Liver (tissue), 9 donors: ENCODE data around the gene GJD3. TPM values are rescaled to one million over a fixed set of nuclear protein-coding genes. Genes with fewer than 3 reads are reported as not detected.

Experiments used
- DNase-seq: peaks from one replicate; pipeline ENCODE4 v3.0.0-alpha.2; 2017; ENCODE audit warnings: low spot score
- H3K27ac ChIP-seq, 2 donors: one replicate each; pipeline ENCODE4 v1.7.0; 2013; ENCODE audit warnings: inconsistent platforms in 2 of 2, low read length in 2 of 2, control low read depth in 1 of 2, low read depth in 1 of 2, mild to moderate bottlenecking in 1 of 2
- H3K27me3 ChIP-seq, 4 donors: one replicate each; pipeline versions ENCODE4 v1.6.1 to v1.7.0; 2013; ENCODE audit warnings: low read length in 3 of 4, inconsistent platforms in 1 of 4, mild to moderate bottlenecking in 1 of 4, moderate library complexity in 1 of 4; ENCODE audit not compliant: control insufficient read depth in 4 of 4, insufficient read depth in 4 of 4
- H3K36me3 ChIP-seq, 4 donors: one replicate each; pipeline versions ENCODE4 v1.6.1 to v1.7.0; 2013; ENCODE audit warnings: low read length in 3 of 4, mild to moderate bottlenecking in 3 of 4, low read depth in 1 of 4, moderate library complexity in 1 of 4; ENCODE audit not compliant: control insufficient read depth in 4 of 4, insufficient read depth in 3 of 4
- H3K4me1 ChIP-seq, 4 donors: one replicate each; pipeline versions ENCODE4 v1.6.1 to v1.7.0; 2013; ENCODE audit warnings: low read length in 3 of 4, mild to moderate bottlenecking in 3 of 4, moderate library complexity in 1 of 4; ENCODE audit not compliant: control insufficient read depth in 4 of 4, insufficient read depth in 4 of 4
- H3K4me3 ChIP-seq, 3 donors: one replicate each; pipeline versions ENCODE4 v1.6.1 to v1.7.0; 2013; ENCODE audit warnings: low read length in 3 of 3, control low read depth in 1 of 3, low read depth in 1 of 3, mild to moderate bottlenecking in 1 of 3
- H3K9ac ChIP-seq, 2 donors: one replicate each; pipeline ENCODE4 v1.7.0; 2013; ENCODE audit warnings: low read length in 2 of 2, mild to moderate bottlenecking in 2 of 2, moderate library complexity in 2 of 2, control low read depth in 1 of 2, low read depth in 1 of 2
- H3K9me3 ChIP-seq, 4 donors: one replicate each; pipeline versions ENCODE4 v1.6.1 to v1.7.0; 2013; ENCODE audit warnings: low read length in 3 of 4; ENCODE audit not compliant: control insufficient read depth in 4 of 4
- ATF3 ChIP-seq: IDR thresholded peaks from 2 replicates; pipeline ENCODE4 v1.6.1; 2016; ENCODE audit warnings: antibody characterized with exemption
- FOXA1 ChIP-seq: IDR thresholded peaks from 2 replicates; pipeline ENCODE4 v1.6.1; 2016; ENCODE audit warnings: antibody characterized with exemption
- HNF4A ChIP-seq, 2 donors: conservative IDR thresholded peaks; 2 replicates each; pipeline ENCODE4 v1.6.1; 2016; ENCODE audit warnings: antibody characterized with exemption in 2 of 2, mild to moderate bottlenecking in 2 of 2
- HNF4G ChIP-seq: IDR thresholded peaks from 2 replicates; pipeline ENCODE4 v1.6.1; 2016; ENCODE audit warnings: antibody characterized with exemption
- JUND ChIP-seq, 2 donors: IDR thresholded peaks; 2 replicates each; pipeline ENCODE4 v1.6.1; 2016; ENCODE audit warnings: antibody characterized with exemption in 2 of 2
- MAX ChIP-seq: IDR thresholded peaks from 2 replicates; pipeline ENCODE4 v1.6.1; 2016; ENCODE audit warnings: antibody characterized with exemption
- NR2F2 ChIP-seq: IDR thresholded peaks from 2 replicates; pipeline ENCODE4 v1.6.1; 2016; ENCODE audit warnings: antibody characterized with exemption
- RAD21 ChIP-seq, 2 donors: IDR thresholded peaks; 2 replicates each; pipeline ENCODE4 v1.6.1; 2016; ENCODE audit warnings: antibody characterized with exemption in 2 of 2, mild to moderate bottlenecking in 2 of 2
- REST ChIP-seq: IDR thresholded peaks from 2 replicates; pipeline ENCODE4 v1.6.1; 2016; ENCODE audit warnings: antibody characterized with exemption, mild to moderate bottlenecking
- RXRA ChIP-seq, 2 donors: IDR thresholded peaks; 2 replicates each; pipeline ENCODE4 v1.6.1; 2017 to 2018; ENCODE audit warnings: antibody characterized with exemption in 2 of 2, mild to moderate bottlenecking in 1 of 2
- TAF1 ChIP-seq: conservative IDR thresholded peaks from 2 replicates; pipeline ENCODE4 v1.6.1; 2016; ENCODE audit warnings: antibody characterized with exemption, mild to moderate bottlenecking
- WGBS: extraction: QIAGEN DNeasy Blood & Tissue Kit; methylation state at CpG from one replicate; pipeline ENCODE4 v1.1.7; 2013; 5-methylcytosine and 5-hydroxymethylcytosine counted together
- polyA plus RNA-seq, 2 donors: library from polyadenylated mRNA; stranded (reverse) in 1 of 2; unstranded in 1 of 2; fragments of 200-250 nt in 1 of 2; fragments of >200 nt in 1 of 2; fragmentation: Nextera tagmentation in 1 of 2; extraction: Ambion mirVana in 1 of 2; gene quantifications; one replicate each; pipeline versions ENCODE4 v1.2.1 to v1.2.3, GENCODE V29; 2013 to 2015
- total RNA-seq, 2 donors: library from RNA; depleted of rRNA; stranded (reverse); fragments of >200 nt; gene quantifications; one replicate each; pipeline ENCODE4 v1.2.3, GENCODE V29; 2014
- donor health status: healthy.
- donor health status: healthy.
- donor health status: healthy.
- donor health status: healthy.
- donor health status: healthy.

Gene GJD3
- total and polyA plus RNA-seq, 4 donors = 0.47 to 0.59 (median 0.48) TPM; not detected in 1

- TF ChIP-seq MAX (peak; percentile 38), HNF4G (no peak), JUND (IDR thresholded peaks at IDR 0.05) (no peak), TAF1 (no peak), NR2F2 (no peak), RAD21 (IDR thresholded peaks at IDR 0.05) (peak in 1 of 2 donors; percentile 22)
Observed at GRCh38 chr17:40329839-40330794, 34.4 kb downstream of the GJD3 start (continued).

- WGBS = 90% methylated on average over 2 of the region's 2 CpGs
- Histone ChIP-seq H3K4me3 (no peak overlapping the region), H3K27me3 (no peaks in the 10 kb centered on the region), H3K4me1 (peaks cover 43 to 97% (median 86%) of the 10 kb centered on the region in 4 donors), H3K27ac (no peak overlapping the region), H3K9ac (peak overlapping the region in 1 of 2 donors; percentile 27), H3K9me3 (no peaks in the 10 kb centered on the region), H3K36me3 (no peaks in the 10 kb centered on the region)
- TF ChIP-seq REST (no peak), HNF4A (conservative IDR thresholded peaks at IDR 0.05) (no peak), ATF3 (no peak), HNF4G (no peak), TAF1 (no peak)
- DNase-seq = no peak
Observed at GRCh38 chr17:40328386-40328766, 36.2 kb downstream of the GJD3 start.

- Histone ChIP-seq H3K9me3 (no peaks in the 10 kb centered on the region), H3K4me1 (peaks cover 39 to 98% (median 86%) of the 10 kb centered on the region in 4 donors), H3K27ac (peak overlapping the region; percentile 75 to 84), H3K27me3 (no peaks in the 10 kb centered on the region), H3K4me3 (no peak overlapping the region), H3K36me3 (no peaks in the 10 kb centered on the region), H3K9ac (no peak overlapping the region)
- DNase-seq = no peak
- TF ChIP-seq ATF3 (no peak), JUND (IDR thresholded peaks at IDR 0.05) (no peak), RXRA (IDR thresholded peaks at IDR 0.05) (peak in 1 of 2 donors; percentile 40), RAD21 (IDR thresholded peaks at IDR 0.05) (no peak), FOXA1 (no peak), NR2F2 (no peak), HNF4A (conservative IDR thresholded peaks at IDR 0.05) (peak; percentile 26 to 48)
- 8% methylated on average over 3 of the region's 3 CpGs for WGBS
Observed at GRCh38 chr17:40327735-40328385, 36.7 kb downstream of the GJD3 start.
